Activated CD8-positive, alpha-beta memory T cell treated with anti-CD3 and anti-CD28 coated beads, Interleukin-2, amount 50 U/mL, for 1 hour (primary cell): ENCODE measurements around the gene CRYBG1.
A peak's percentile ranks its signal among the peaks of the same experiment; 100 is the strongest.
"Not testable (repeated sequence)": the region's sequence is repeated elsewhere in the genome, so short reads cannot be mapped to it uniquely, and the experiment has no call there.

Experiments used
- DNase-seq: peaks from one replicate; pipeline ENCODE4 v3.0.0-alpha.2; 2020; ENCODE audit errors: extremely low read depth

CRYBG1 gene

GRCh38 chr6:106509420-106510089 is 149.0 kb downstream of the CRYBG1 start:
- no peak for DNase-seq

- peak; percentile 41 for DNase-seq
Observed at GRCh38 chr6:106510090-106510970, 149.8 kb downstream of the CRYBG1 start.

- DNase-seq: no peak
Observed at GRCh38 chr6:106511288-106512047, 151.0 kb downstream of the CRYBG1 start.

GRCh38 chr6:106512048-106512967 is 151.8 kb downstream of the CRYBG1 start:
- DNase-seq: no peak

- DNase-seq: no peak
Observed at GRCh38 chr6:106512968-106513574, 152.6 kb downstream of the CRYBG1 start.

GRCh38 chr6:106513808-106514582 is 153.5 kb downstream of the CRYBG1 start:
- DNase-seq: no peak

GRCh38 chr6:106514583-106514885 is 154.0 kb downstream of the CRYBG1 start:
- no peak for DNase-seq

- not testable (repeated sequence) for DNase-seq
Observed at GRCh38 chr6:106515582-106515981, 155.1 kb downstream of the CRYBG1 start.

- no peak for DNase-seq
Observed at GRCh38 chr6:106516616-106517015, 156.1 kb downstream of the CRYBG1 start.

- no peak for DNase-seq
Observed at GRCh38 chr6:106517706-106518105, 157.2 kb downstream of the CRYBG1 start.

- no peak for DNase-seq
Observed at GRCh38 chr6:106518748-106519147, 158.2 kb downstream of the CRYBG1 start.

GRCh38 chr6:106519460-106520394 is 159.2 kb downstream of the CRYBG1 start:
- peak; percentile 85 for DNase-seq

- DNase-seq: peak; percentile 82
Observed at GRCh38 chr6:106520711-106521401, 160.3 kb downstream of the CRYBG1 start.

- DNase-seq: no peak
Observed at GRCh38 chr6:106522562-106523250, 162.2 kb downstream of the CRYBG1 start.

- no peak for DNase-seq
Observed at GRCh38 chr6:106525107-106525881, 164.8 kb downstream of the CRYBG1 start.

GRCh38 chr6:106525882-106526275 is 165.4 kb downstream of the CRYBG1 start:
- DNase-seq: no peak

- no peak for DNase-seq
Observed at GRCh38 chr6:106527117-106527516, 166.6 kb downstream of the CRYBG1 start.
